GM21360 (cell line): ENCODE results near the gene SH3PXD2A.
"Not testable (repeated sequence)": the region's sequence is repeated elsewhere in the genome, so short reads cannot be mapped to it uniquely, and the experiment has no call there.

Experiments used
- ATAC-seq: cut with Tn5 transposase; IDR thresholded peaks from one replicate; pipeline ENCODE4 v1.9.1; 2021; ENCODE audit warnings: mild to moderate bottlenecking, moderate library complexity; ENCODE audit not compliant: unreplicated experiment

The SH3PXD2A gene

DNA sequence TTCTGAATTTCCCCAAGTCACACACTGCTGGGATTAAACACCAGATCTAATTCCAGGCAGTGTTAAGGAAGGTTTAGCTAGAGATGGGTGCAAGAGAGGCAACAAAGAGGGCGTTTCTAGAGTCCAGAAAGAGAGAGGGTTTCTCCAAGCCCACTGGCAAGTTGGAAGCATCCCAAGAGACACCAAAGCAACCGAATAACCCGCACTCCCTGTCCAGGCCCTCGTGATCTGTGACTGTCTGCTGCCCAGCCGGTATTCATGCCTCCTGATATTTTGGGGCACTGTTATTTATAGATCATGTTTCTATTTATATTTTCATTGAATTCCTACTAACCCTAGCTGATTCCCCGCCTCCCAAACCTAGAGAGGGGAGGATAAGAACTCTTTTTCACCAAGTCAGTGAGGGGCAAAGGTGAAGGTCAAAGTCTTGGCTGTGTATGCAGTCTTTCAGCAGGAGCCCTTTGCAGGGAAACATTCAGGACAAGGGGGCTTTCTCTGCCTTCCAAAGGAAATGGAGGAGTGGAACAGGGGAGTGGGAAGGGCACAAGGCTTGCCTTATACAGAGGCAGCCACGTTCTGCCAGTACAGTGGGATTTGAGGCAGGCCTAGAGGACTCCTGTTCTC is 103.6 kb downstream of the SH3PXD2A start:
- ATAC-seq: no peak

DNA sequence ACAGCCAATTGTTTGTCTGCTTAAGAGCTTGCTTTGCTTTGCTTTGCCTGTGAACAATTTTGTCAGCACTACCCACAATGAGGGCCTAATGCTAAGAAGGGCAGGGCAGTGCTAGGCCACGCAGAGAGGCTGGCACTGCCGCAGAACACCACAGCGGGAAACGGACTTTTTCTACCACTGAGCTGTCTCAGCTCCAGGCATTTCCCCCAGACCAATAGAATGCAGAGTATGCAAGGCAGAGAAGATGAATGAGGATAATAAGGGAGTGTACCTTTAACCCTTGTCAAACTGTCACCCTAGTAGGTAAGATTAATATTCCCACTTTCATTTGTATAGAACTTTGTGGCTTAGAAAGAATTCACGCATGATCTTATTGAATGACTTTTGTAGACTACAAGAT is 104.5 kb downstream of the SH3PXD2A start:
- no peak for ATAC-seq

DNA sequence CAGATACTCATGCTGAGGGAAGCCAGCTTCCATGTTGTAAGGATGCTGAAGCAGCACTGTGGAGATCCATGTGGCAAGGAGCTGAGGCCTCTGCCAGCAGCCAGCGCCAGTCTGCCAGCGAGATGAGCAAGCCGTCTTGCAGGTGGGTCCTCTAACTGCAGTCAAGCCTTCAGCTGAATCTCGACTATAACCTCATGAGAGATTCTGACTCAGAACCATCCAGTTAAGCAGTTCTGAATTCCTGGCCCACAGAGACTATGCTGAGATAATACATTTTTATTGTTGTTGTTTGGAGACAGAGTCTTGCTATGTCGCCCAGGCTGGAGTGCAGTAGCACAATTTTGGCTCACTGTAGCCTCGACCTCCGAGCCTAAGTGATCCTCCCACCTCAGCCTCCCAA is 105.6 kb downstream of the SH3PXD2A start:
- no peak for ATAC-seq

DNA sequence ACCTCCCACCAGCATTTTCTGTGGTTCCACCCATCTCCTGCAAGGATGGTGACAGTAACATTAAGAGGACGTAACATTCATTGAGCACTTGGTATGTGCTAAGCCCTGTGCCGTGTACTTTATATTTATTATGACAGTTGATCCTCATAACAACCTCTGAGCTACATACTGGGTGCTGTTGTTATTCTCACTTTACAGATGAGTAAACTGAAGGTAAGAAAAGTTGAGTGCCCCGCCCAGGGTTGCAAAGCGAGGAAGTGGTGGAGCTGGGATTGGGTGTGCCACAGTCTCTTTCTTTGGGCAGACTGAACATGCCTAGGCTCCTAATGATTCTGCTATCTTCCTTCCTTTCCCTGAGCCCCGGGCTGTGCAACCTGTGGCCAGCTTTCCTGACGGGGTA is 107.4 kb downstream of the SH3PXD2A start:
- ATAC-seq: no peak

DNA sequence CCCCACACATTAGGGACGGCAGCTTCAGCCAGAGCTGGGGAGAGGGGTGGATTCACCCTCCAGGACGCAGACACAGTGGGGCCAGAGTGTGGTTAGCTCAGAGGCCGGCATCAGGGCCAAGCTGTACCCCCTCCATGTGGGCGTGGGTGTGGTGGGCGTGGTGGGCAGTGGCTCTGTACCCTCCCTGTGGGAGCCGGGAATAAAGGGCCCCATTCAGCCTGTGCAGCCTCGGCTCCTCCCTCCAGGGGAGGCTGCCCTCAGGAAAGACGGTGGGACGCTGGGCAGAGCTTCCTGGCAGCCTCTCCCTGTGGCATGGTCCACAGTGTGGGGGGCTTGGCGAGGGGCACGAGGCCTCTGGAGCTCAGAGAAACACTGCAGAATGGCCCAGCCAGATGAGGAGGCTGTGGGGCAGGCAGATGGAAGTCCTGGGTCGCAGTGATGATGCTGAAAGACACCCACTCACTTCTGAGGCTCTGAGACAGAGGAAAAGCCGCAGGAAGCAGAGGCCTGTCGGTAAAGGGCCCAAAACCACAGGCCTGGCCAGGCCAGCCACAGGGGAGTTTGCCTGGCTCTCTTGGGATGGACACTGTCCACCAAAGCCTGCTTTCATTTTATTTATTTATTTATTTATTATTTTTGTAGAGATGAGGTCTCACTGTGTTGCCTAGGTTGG is 108.0 kb downstream of the SH3PXD2A start:
- no peak for ATAC-seq

DNA sequence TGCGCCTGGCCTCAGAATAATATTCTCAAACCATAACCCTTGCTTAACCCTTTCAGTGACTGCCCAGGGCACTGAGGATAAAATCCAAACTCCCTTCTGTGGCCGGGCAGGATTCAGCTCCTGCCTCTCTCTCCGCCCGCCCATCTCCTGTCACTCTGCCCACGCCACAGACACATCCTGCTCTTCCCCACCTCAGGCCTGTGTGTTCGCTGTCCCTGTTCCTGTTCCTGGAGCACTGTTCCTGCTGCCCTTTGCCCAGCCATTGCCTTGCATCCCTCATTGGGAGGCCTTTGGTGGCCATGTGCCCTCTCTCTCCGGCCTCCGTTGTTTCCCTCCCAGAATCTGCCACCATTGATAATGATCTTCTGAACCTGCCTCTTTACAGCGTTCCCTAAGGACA is 108.8 kb downstream of the SH3PXD2A start:
- no peak for ATAC-seq

DNA sequence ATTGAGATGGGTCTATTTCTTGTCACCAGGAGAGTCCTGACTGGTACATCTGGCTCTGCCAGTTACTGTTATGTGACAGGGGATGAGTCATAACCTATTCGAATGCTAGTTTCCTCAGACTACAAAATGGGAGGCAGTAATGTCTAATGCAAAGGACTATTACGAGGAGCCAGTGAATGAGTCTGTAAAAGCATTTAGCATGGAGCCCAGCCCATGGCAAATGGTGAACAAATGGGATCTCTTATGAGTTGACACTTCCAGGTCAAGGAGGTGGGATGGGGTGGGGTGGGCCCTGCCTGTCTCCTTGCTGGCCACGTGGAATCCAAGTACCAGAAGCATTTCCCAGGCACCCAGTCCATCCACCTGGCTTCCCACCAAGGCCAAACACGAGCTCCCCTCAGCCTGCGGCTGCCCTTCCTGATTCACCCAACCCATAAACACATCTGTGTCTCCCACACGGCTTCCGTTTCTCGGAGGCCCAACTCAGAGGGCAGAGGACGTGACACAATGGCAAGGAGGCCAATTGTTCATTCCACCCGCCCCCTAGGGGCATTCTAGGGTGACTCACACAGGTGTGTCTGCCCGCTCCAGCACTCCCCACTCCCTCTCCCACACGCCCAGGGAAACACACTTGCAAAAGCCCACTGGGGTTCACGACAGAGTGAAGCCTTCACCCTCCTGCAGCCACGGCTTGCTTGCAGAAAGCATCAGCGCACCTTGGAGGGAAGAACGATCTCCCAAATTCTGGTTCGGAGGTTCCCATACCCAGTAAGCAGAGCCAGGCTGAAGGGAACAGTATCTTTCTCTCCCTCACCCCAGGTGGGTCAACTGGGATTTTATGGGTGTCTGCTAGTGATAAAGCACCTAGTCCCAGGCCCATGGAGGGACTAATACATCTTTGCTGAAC is 109.8 kb downstream of the SH3PXD2A start:
- no peak for ATAC-seq

DNA sequence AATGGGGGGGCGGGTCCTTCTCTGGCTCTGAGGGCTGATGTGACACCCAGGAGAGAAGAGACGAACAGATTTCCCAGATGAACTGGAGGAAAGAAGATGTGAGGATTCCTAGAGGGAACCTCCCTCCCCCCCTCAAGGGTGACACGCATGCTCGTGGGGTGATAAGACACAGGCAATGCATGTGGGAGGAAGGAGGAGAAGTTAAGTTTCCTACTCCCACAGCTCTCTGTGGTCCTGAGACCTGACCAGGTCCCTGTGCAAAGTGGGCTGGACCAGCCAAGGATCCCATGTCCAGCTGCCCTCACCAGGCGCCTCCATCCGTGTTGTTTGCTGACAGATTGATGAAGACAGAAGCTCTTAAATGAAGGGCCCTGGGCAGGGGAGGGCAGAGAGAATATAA is 112.6 kb downstream of the SH3PXD2A start:
- no peak for ATAC-seq

DNA sequence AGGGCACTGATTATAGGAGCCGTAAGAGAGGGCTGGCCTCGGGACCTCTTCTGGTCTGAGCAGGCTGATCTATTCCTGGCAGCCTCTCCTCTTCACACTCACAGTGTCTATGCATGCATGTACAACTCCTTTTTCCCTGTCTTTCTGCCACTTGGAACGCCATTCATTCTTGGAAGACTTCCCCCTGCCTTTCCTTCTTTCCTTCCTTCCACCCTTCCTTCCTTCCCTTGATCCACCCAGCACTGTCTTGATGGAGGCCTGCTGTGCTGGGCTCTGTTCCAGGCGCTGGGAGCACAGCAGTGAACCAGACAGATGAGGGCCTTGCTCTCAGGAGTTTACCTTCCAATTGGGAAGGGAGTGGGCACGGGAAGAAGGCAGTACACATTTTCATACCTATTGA is 114.8 kb downstream of the SH3PXD2A start:
- no peak for ATAC-seq

DNA sequence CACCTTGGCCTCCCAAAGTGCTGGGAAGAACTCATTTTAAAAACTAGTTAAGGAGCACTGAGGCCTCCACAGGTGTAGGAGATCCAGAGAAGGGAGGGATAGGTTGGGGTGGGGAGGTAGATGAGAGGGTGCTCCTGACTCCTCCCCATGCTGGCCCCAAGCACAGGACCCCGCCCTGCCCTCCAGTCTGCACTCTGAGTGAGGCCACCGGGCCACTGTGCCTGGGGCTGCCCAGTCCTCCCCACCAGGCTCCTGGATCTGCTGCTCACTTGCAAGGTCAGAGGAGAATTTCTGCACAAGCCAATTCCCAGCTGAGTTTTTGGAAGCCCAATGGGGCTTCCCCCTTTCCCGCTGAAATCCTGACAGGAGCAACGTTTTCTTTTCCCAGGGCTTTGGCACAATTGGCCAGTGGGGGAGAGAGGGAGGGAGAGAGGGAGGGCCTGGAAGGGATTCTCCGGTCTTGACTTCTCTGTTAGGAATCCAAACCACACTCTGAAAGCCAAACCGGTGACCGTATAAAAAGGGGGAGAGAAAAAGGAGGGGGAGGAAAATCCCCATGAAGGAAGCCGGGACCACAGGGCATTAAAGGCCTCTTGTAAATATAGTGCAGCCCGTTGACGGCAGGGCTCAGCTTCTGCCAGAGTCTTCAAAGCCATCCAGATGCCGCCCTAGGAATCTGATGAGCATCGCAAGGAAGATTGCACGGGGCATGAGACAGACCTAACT is 116.2 kb downstream of the SH3PXD2A start:
- no peak for ATAC-seq

DNA sequence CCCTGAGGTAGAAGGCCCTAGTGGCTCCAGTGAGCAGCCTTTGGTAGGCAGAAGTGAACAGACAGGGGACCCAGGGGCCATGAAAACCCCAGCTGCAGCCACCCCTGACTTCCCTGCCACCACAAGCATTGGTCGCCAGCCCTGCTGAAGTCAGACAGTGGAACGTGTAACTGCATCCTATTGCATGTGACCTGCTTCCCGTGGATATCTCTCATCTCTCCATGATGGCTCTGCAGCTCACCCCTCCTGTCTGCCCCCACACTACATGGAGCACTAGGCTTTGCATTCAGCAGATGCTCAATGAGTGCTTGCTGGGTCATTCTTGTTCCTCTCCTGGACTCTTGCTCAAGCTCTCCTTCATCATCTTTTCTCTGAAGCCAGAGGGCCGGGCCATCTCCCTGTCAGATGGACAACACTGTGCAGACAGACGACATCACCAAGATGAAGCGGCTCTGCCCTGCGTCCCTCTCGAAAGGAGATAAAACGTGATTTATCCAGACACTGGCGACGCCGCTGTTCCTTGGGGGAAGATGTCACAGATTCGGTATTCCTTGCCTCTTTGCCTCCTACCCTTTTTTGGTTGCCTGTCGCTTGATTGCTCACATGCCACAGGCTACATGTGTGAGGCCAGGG is 117.5 kb downstream of the SH3PXD2A start:
- no peak for ATAC-seq

DNA sequence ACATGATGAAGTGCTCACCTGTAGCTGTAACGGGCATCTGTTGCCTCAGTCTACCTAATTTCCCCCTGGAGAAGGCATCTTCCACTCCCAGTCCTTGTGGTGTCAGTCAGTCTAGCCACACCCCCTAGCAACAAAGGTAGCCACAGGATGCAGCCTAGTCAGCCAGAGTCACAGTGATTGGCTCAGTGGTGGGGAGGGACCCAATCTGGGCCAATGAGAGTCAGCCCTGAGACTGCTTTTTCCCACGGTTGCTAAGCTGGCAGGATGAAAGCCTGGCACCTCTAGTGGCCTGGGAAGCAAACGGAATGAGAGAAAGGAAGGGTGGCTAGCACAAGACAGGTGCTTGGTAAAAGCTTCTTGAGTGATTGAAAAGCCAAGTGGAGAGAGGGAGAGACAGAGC is 118.6 kb downstream of the SH3PXD2A start:
- no peak for ATAC-seq

DNA sequence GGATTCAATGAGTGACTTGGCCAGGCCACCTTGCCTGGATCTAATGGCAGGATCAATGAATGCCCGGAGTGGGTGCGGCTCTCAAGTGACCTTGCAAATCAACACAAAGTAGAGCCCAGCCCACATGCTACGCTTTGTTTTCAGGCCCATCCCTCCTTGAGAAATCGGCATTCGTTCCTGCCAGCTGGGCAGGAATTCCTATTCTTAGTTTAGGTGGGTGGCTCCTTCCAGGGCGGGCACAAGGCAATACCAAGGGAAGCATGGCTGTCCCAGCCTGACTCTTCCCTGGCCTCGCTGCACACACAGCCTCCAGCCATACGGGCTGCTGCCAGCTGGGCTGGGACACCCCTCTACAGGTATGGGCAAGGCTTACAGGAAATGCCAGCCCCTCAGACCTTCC is 119.3 kb downstream of the SH3PXD2A start:
- no peak for ATAC-seq

DNA sequence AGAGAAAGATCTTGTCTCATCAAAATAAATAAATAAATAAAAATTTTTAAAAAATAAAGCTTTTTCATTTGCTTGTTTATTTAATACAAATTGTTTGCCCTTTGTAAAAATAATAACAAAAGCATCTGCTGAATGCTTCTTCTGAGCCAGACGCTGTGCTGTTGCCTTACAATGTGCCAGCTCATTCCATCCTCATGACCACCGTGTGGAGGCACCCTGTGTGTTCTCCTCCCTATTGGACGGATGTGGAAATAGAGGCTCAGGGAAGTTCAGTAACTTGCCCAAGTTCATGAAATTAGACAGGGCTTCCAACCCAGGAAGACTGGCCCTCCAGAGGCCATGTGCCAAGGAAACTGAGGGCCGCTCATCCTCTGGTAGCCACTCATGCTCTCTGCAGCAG is 120.6 kb downstream of the SH3PXD2A start:
- no peak for ATAC-seq

DNA sequence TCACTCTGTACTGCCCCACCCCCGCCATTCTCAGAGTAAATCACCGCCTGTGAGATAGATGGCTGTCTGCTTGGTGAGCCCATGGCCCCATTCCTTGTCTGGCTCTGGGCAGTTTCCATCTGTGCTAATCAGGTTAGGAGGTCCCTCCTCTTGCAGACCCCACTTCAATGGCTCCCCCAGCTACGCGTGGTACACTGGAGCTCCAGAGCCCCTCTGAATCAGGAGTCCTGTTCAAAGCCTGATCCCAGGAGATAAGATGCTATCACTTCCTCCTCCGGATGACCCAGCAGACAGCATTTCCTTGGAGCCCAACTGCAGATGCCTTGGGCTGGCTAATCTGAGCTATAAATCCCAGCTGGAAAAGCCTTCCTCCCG is 122.3 kb downstream of the SH3PXD2A start:
- ATAC-seq: no peak

DNA sequence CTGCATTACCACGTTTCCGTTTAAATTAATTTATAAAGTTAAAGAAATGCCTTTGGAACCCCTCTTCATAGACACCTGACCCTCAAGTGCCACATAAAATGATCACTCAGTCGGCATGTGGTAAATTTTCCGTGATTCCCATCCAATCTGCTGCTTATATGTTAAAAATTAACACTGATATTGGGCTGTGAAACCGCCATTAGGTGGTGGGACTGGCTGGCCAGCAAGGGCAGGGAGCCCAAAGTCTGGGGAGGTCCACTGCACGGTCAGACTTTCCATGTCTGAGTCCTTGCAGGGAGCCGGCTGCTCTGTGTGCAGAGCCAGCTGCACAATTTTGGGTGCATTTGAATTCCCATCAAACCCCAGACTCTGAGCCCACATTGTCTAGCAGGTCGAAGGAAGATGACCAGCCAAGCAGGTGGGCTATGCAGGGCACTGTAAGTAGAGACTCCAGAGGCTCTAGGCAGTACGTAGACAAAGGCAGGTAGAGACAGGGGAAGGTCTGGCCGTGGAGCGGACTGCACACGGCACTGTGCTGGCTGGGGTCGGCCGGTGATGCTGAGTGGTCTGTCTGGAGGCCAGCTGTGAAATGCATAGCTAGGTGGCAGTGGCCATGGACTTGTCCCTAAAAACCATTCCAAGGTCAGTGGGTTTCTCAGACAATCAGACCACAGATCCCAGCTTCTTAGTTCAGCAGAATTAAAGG is 122.9 kb downstream of the SH3PXD2A start:
- no peak for ATAC-seq

DNA sequence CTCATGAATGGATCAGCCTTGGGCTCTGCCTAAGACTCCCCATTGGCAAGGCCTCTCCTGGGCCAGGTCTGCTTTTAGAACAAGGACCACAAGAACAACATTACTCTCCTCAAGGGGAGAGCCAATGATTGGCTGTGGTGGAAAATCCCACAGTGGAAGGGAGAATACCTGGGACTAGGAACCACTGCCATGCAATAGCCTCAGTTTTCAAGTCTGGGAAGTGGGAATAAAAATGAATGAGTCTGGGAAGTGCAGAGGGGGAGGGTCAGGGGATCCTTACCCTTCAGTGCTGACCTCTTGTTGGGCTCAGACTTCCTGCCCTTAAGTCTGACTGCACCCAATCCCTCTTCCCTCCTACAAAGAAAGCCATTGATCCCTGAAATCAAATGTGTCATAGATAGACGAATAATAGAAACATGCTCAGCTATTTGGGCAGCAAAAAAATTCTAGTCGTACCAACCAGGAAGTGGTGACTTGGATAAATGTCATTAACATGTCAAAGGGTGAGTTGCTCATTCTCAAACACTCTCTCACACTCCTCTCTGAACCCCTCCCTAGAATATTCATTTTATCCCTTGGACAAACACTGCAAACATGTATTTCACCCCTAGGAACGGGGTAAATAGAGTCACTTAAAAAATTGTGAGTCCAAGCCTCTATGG is 123.6 kb downstream of the SH3PXD2A start:
- no peak for ATAC-seq

DNA sequence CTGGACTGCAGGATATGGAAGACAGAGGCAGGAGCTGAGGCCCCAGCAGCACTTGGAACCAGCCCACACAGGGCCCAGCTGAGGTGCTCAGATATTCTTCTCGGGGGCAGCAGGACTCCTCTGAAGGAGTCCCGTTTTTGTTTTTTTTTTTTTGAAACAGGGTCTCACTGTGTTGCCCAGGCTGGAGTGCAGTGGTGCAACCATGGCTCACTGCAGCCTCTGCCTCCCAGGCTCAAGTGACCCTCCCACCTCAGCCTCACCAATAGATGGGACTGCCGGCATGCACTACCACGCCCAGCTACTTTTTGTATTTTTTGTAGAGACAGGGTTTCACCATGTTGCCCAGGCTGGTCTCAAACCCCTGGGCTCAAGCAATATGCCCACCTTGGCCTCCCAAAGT is 124.3 kb downstream of the SH3PXD2A start:
- not testable (repeated sequence) for ATAC-seq

DNA sequence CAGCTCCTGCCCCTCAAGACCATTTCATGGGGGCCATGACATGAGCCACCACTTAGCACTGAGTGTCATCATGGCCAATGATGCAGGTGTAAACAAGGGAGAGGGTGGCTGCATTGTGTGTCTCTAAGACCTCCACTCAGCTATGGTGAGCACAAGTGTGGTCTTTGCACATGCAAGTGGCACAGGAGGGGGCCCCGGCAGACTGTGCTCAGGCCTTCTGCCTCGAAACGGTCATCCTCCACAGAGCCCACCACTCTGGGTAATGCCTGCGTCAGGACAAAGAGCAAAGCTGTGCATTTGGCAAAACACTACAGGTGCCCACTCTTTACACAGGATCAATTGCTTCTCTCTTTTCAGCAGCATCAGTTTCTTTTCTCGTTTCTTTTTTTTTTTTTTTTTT is 125.5 kb downstream of the SH3PXD2A start:
- ATAC-seq: no peak
